Measurements from ENCODE around the gene SLC12A5.

GRCh38 chr20:46012921-46013320 lies 16.1 kb upstream of the SLC12A5 start:
- TF ChIP-seq, protein P1, sequence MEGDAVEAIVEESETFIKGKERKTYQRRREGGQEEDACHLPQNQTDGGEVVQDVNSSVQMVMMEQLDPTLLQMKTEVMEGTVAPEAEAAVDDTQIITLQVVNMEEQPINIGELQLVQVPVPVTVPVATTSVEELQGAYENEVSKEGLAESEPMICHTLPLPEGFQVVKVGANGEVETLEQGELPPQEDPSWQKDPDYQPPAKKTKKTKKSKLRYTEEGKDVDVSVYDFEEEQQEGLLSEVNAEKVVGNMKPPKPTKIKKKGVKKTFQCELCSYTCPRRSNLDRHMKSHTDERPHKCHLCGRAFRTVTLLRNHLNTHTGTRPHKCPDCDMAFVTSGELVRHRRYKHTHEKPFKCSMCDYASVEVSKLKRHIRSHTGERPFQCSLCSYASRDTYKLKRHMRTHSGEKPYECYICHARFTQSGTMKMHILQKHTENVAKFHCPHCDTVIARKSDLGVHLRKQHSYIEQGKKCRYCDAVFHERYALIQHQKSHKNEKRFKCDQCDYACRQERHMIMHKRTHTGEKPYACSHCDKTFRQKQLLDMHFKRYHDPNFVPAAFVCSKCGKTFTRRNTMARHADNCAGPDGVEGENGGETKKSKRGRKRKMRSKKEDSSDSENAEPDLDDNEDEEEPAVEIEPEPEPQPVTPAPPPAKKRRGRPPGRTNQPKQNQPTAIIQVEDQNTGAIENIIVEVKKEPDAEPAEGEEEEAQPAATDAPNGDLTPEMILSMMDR (conservative IDR thresholded peaks at IDR 0.05; ENCODE audit: low read length), result no peak
- TF ChIP-seq EZH2phosphoT487 (IDR thresholded peaks at IDR 0.05; ENCODE audit: borderline replicate concordance, low read depth, low read length), result no peak
